ENCODE measurements around the gene CTNNA2.

CTNNA2 gene

GRCh38 chr2:80252294-80252986 is 739.6 kb downstream of the CTNNA2 start:
- TF ChIP-seq, protein P1, sequence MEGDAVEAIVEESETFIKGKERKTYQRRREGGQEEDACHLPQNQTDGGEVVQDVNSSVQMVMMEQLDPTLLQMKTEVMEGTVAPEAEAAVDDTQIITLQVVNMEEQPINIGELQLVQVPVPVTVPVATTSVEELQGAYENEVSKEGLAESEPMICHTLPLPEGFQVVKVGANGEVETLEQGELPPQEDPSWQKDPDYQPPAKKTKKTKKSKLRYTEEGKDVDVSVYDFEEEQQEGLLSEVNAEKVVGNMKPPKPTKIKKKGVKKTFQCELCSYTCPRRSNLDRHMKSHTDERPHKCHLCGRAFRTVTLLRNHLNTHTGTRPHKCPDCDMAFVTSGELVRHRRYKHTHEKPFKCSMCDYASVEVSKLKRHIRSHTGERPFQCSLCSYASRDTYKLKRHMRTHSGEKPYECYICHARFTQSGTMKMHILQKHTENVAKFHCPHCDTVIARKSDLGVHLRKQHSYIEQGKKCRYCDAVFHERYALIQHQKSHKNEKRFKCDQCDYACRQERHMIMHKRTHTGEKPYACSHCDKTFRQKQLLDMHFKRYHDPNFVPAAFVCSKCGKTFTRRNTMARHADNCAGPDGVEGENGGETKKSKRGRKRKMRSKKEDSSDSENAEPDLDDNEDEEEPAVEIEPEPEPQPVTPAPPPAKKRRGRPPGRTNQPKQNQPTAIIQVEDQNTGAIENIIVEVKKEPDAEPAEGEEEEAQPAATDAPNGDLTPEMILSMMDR (conservative IDR thresholded peaks at IDR 0.05; ENCODE audit: control insufficient read depth, insufficient read depth, low read depth, low read length) = no peak
- no peak overlapping the region for H3K4me3 ChIP-seq (ENCODE audit: control insufficient read depth, low read depth, low read length)
- DNase-seq (ENCODE audit: low read depth) = no peak

DNA sequence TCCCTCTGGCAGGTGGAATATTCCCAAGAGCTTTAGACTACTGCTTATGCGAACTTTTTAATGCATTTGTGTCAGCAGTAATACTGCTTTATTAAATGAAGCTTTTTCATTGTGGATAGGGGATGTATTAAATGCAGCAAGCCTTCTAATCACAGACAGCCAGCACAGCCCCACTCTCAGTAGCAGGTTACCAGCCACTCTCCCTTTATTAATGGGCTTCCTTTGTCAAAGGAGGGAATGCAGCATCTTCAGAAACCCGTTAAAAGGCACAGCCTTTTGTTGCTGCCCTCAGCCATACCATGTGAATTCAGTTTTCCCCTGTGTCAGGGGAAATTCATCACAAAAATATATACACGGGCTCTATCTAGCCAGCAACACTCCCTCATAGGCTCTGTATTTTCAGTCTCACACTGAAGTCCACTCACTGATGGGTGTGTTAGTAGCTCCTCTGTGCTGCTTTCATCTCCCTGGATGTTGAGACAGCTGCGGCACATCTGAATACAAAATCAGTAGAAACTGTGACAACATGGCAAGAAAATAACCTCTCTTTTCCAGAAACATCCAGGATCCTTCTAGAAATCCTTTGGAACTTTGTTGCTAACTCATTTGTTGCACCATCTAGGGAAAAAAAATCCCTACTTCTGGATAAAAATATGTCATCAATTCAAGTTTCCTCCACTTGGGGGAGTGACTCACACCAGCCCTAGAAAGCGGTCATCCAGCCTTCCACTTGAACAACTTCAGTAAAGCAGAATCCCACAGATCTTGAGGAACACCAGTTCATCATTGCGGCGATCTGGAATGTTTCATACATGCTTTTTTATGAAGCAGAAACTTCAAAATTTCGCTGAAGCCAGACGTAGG is 743.3 kb downstream of the CTNNA2 start:
- peak; percentile 29 for DNase-seq (ENCODE audit: low read depth)
- TF ChIP-seq, protein P1 (conservative IDR thresholded peaks at IDR 0.05; ENCODE audit: control insufficient read depth, insufficient read depth, low read depth, low read length) = peak; percentile 37

GRCh38 chr2:80256782-80257167 is 743.9 kb downstream of the CTNNA2 start:
- H3K4me3 ChIP-seq (ENCODE audit: control insufficient read depth, low read depth, low read length) = no peak overlapping the region
- TF ChIP-seq, protein P1 (conservative IDR thresholded peaks at IDR 0.05; ENCODE audit: control insufficient read depth, insufficient read depth, low read depth, low read length) = no peak
- DNase-seq (ENCODE audit: low read depth) = no peak

More for the DNA sequence above, 743.3 kb downstream of the CTNNA2 start:
- H3K4me3 ChIP-seq (ENCODE audit: control insufficient read depth, low read depth, low read length) = no peak overlapping the region

GRCh38 chr2:80257450-80257849 is 744.6 kb downstream of the CTNNA2 start:
- H3K4me3 ChIP-seq (ENCODE audit: control insufficient read depth, low read depth, low read length) = no peak overlapping the region
- TF ChIP-seq, protein P1 (conservative IDR thresholded peaks at IDR 0.05; ENCODE audit: control insufficient read depth, insufficient read depth, low read depth, low read length) = no peak
- DNase-seq (ENCODE audit: low read depth) = no peak

DNA sequence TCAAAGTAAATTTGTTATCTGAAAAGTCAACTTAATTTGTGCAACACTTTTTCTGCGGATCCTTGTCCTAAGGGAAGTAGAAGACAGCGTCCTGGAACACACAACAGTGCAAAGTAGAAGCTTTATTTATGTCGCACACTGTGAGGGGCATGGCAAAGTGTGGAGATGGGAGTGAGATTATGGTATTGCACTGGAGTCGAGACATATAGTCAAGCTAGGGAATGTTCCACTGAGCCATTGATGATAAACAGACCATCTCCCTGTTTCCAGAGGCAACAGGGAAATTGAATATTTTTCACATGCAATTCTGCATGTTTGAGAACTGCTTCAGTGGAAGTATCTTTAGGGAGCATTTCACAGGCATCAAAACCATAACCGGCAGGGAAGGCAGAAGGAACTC is 745.5 kb downstream of the CTNNA2 start:
- H3K4me3 ChIP-seq (ENCODE audit: control insufficient read depth, low read depth, low read length) = no peak overlapping the region
- DNase-seq (ENCODE audit: low read depth) = no peak
- TF ChIP-seq, protein P1 (conservative IDR thresholded peaks at IDR 0.05; ENCODE audit: control insufficient read depth, insufficient read depth, low read depth, low read length) = no peak

- TF ChIP-seq, protein P1 (conservative IDR thresholded peaks at IDR 0.05; ENCODE audit: control insufficient read depth, insufficient read depth, low read depth, low read length) = no peak
- no peak overlapping the region for H3K4me3 ChIP-seq (ENCODE audit: control insufficient read depth, low read depth, low read length)
- no peak for DNase-seq (ENCODE audit: low read depth)
These were observed 745.9 kb downstream of the CTNNA2 start for GRCh38 chr2:80258793-80259192.

Data from fibroblast of mammary gland (primary cell).